PFSK-1 (cell line): ENCODE results near the gene QKI.

Experiments
- FOXP2 ChIP-seq: optimal IDR thresholded peaks from 2 replicates; pipeline ENCODE3; 2011; ENCODE audit warnings: borderline replicate concordance, control low read depth, inconsistent platforms; ENCODE audit not compliant: insufficient read depth; ENCODE audit errors: extremely low read length, extremely low read depth
- POLR2AphosphoS5 ChIP-seq: IDR thresholded peaks from 2 replicates; pipeline ENCODE4 v1.6.1; 2012; ENCODE audit warnings: low read depth, mild to moderate bottlenecking, control low read depth, low read length, moderate library complexity
- SIN3A ChIP-seq: IDR thresholded peaks from 2 replicates; pipeline ENCODE4 v1.6.1; 2012; ENCODE audit warnings: mild to moderate bottlenecking, low read length, moderate library complexity, borderline replicate concordance; ENCODE audit not compliant: insufficient read depth
- TAF1 ChIP-seq: IDR thresholded peaks from 2 replicates; pipeline ENCODE4 v1.6.1; 2012; ENCODE audit warnings: low read length, control low read depth, borderline replicate concordance; ENCODE audit not compliant: insufficient read depth
- TF ChIP-seq, protein P1 (sequence below), 2 experiments: IDR thresholded peaks; 2 replicates each; pipeline versions ENCODE4 v1.6.1 to v1.8.0; 2011 to 2012; ENCODE audit warnings: low read depth in 2 of 2, low read length in 2 of 2, control low read depth in 1 of 2, inconsistent platforms in 1 of 2, mild to moderate bottlenecking in 1 of 2, moderate library complexity in 1 of 2; ENCODE audit not compliant: insufficient read depth in 1 of 2

DNA sequence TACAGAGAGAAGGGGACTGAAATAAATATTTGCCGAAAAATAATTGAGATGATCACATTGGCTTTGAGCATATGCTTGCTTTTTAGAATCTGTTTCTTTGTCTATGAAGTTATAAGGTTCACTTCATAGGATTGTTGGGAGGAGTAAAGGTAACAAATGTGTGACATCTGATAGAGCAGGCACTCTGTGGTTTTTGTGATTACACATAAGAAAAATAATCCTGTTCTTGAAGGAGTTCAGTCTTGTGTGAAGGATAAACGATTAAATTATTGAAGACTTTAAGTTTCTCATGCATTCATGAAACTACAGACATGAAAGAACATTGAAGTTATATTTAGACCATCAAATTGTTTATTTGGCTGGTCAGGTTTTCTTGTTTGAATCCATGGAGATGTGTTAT, 45.0 kb downstream of the QKI start:
- TF ChIP-seq POLR2AphosphoS5 = no peak
- TF ChIP-seq TAF1 = no peak
- TF ChIP-seq SIN3A = no peak
- TF ChIP-seq, protein P1, sequence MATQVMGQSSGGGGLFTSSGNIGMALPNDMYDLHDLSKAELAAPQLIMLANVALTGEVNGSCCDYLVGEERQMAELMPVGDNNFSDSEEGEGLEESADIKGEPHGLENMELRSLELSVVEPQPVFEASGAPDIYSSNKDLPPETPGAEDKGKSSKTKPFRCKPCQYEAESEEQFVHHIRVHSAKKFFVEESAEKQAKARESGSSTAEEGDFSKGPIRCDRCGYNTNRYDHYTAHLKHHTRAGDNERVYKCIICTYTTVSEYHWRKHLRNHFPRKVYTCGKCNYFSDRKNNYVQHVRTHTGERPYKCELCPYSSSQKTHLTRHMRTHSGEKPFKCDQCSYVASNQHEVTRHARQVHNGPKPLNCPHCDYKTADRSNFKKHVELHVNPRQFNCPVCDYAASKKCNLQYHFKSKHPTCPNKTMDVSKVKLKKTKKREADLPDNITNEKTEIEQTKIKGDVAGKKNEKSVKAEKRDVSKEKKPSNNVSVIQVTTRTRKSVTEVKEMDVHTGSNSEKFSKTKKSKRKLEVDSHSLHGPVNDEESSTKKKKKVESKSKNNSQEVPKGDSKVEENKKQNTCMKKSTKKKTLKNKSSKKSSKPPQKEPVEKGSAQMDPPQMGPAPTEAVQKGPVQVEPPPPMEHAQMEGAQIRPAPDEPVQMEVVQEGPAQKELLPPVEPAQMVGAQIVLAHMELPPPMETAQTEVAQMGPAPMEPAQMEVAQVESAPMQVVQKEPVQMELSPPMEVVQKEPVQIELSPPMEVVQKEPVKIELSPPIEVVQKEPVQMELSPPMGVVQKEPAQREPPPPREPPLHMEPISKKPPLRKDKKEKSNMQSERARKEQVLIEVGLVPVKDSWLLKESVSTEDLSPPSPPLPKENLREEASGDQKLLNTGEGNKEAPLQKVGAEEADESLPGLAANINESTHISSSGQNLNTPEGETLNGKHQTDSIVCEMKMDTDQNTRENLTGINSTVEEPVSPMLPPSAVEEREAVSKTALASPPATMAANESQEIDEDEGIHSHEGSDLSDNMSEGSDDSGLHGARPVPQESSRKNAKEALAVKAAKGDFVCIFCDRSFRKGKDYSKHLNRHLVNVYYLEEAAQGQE (IDR thresholded peaks at IDR 0.05; ENCODE audit: insufficient read depth in 1 of 2, low read depth in 2 of 2, low read length in 2 of 2) = no peak
- no peak for TF ChIP-seq FOXP2
